Stimulated activated CD8-positive, alpha-beta memory T cell treated with anti-CD3 and anti-CD28 coated beads, Interleukin-15, amount 100 ng/mL, for 24 hours (primary cell): ENCODE data around the gene CST1.
"Not testable (repeated sequence)": the region's sequence is repeated elsewhere in the genome, so short reads cannot be mapped to it uniquely, and the experiment has no call there.

ENCODE experiments used
- DNase-seq: peaks from one replicate; pipeline ENCODE4 v3.0.0-alpha.2; 2020; ENCODE audit warnings: low read depth

The CST1 gene

GRCh38 chr20:23750786-23751185 is at the start of gene CST1:
TSS of gene CST1 (minus strand) at chr20:23750935. CDS start at chr20:23750866, 69 bp downstream.
- not testable (repeated sequence) for DNase-seq

- DNase-seq = not testable (repeated sequence)
Measured at GRCh38 chr20:23799216-23799847, 48.6 kb upstream of the CST1 start.

DNA sequence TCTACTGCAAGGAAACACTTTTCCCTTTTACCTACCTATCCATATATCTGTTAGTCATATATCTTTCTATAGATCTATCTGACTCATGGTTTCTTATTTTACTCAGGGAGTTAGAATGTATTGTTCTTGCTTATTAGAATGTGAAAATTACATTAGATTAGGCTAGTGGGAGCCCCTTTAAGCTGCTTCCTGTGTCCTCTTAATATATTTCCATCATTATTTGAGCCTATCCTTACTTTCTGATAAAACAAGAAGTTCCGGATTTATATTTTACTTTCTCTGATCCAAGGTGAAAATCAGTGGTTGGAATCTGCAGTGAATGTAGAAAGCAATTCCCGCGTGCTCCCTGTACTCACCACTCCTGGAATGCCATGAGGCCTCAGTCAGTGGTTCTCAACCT is 44.8 kb upstream of the CST1 start:
- no peak for DNase-seq

GRCh38 chr20:23794841-23795240 is 44.1 kb upstream of the CST1 start:
- no peak for DNase-seq

GRCh38 chr20:23794065-23794464 is 43.3 kb upstream of the CST1 start:
- DNase-seq = no peak

DNA sequence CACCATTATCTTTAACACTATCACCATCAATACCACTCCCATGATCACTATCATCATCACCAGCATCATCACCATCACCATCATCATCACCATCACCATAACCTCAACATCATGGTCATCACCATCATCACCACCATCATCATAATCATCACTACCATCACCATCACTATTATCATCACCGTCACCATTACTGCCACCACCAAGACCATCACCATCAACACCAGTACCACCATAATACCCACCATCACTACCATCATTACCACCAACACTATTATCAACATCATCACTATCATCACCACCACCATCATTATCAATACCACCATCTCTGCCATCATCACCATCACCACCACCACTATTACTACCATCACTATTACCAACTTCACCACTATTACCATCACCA is 32.7 kb upstream of the CST1 start:
- DNase-seq = no peak

DNA sequence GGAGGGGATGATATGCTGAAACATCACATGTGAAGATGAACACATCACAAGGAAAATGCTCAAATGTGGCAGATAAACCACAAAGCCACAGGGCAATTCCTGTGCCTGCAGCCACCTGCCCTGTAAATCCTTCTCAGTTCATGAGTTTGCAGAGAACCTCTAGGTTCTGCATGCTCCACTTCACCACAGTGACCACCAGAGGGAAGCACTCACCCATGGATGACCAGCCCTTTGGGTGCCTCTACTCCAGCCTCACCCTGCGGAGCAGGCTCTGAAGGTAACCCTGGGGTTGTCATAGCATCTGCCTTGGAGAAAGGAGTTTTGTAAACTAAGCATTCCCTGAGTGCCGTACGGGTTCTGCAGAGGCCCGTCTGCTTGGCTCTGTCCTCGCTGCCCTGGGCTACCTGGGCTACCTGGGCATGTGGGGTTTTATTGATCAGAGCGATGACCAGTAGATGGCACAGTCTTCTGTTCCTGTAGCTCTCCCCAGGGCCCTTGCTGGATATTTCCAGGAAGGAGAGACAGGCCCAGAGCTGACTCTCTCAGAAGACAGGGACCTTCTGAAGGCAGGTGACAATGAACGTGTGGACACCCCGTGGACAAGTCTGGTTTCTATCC is 31.7 kb upstream of the CST1 start:
- DNase-seq = no peak

DNA sequence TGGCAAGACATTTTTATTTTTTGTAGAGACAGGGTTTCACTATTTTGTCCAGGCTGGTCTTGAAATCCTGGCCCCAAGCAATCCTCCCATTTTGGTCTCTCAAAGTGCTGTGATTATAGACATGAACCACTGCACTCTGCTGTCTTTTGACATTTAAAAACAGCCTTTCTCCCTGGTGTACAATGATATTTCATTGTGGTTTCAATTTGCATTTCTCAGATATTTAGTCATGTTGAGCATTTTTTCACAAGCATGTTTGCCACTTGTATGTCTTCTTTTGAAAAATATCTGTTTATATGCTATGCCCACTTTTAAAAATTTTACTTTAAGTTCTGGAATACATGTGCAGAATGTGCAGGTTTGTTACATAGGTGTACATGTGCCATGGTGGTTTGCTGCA is 27.9 kb upstream of the CST1 start:
- not testable (repeated sequence) for DNase-seq

GRCh38 chr20:23777380-23777779 is 26.6 kb upstream of the CST1 start:
- DNase-seq = not testable (repeated sequence)

DNA sequence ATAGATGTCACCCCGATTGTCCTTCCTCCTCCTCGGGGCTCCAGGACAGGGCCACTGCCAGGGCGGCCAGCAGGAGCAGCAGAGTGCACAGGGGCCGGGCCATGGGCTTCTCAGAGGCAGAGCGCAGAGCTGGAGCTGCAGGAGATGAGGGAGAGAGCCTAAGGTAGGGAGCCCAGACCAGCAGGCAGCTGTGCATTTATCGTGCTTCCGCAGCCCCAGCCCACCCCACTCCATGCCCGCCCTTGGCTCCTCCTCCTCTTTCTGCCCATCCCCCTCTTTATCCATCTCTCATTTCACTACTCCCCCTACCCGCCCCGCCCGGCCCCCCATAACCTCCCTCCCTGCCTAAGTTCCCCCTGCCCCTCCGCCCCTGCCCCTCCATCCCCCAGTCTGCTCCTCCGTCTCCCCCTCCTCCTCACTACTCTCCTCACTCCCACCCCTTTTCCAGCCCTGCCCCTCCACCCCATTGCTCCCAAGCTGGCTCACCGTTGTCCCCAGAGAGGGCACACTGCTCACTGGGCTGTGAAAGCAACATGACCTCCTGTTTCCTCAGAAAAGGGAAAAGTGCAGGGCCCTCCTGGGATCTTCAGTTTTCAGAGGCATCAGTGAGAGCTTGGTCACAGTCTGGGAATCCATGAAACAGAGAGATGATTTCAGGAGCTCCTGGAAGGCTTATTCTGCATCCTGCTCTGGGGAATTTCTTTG is 25.5 kb upstream of the CST1 start:
- DNase-seq = no peak

DNA sequence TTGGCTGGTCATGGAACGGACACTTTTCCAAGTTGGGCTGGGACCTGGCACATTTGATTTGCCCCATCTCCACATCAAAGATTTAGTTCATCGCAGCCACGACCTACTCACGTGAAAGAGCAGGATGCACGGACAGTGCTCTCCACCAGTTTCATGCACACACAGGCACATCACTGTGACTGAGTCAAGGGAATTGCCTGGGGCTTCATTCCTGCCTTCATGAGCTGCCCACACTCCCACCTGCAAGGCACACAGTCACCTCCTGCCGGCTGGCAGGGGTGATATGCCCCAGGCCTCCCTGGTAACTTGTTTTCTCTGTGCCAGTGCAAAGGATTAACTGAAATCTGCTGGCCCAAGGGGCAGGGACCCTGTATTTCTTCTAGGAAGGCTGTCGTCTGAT is 23.3 kb upstream of the CST1 start:
- DNase-seq = no peak

- no peak for DNase-seq
Measured at GRCh38 chr20:23773579-23773978, 22.8 kb upstream of the CST1 start.

GRCh38 chr20:23773127-23773526 is 22.4 kb upstream of the CST1 start:
- no peak for DNase-seq

GRCh38 chr20:23772074-23772473 is 21.3 kb upstream of the CST1 start:
- no peak for DNase-seq

DNA sequence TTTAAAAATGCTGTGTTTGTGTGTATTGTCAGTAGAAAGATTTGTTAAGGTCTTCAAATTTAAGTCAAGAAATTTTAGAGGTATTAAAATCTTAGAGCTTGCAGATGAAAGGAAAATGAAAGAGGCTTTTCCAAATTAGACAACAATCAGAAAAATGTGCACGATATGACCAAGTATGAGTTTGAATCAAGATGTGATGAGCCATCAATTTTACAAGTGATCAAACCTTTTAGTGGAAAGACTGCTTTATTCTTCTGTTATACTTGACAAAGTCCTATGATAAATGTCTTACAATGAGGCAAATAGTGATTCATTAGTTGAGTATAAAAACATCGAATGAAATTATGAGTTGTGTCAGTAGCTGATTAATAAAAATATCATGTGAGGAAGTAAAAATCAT is 19.6 kb upstream of the CST1 start:
- DNase-seq = no peak

GRCh38 chr20:23768520-23768919 is 17.8 kb upstream of the CST1 start:
- not testable (repeated sequence) for DNase-seq

DNA sequence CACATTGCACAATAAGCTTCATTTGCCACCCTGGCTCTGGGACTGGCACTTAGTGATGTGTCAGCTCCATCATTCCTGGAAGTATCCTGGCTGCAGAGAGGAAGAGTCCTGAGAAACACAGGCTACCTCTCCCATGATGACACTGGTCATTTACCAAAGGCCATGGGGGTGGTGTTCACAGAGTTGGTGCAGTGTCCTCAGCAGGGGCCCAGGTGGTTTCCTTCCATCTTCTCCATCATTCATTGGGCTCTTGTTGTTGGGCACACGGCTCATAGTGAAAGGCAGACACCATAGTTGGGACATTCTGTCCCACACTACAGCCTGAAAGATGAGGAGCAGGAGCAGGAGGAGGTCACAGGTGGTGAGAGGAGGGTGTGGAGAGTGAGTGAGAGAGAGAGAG is 15.8 kb upstream of the CST1 start:
- no peak for DNase-seq

DNA sequence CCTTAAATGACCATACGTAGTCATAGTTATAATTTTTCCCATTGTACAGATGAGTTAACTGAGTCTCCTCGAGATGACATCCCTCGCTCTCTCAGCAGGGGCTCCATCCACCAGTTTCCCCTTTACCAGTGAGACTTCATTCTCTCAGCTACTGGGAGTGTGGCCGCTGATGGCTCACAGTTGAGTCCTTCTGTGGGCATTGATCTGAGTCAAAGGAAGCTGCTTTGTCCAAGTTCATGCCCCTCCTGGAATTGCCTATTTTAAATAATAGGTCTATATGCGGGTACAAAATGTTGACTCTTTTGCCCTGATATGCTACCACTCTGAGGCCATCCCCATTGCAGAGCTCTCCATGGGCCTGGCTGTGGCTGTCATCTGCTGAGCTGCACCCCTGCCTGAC is 14.8 kb upstream of the CST1 start:
- no peak for DNase-seq

DNA sequence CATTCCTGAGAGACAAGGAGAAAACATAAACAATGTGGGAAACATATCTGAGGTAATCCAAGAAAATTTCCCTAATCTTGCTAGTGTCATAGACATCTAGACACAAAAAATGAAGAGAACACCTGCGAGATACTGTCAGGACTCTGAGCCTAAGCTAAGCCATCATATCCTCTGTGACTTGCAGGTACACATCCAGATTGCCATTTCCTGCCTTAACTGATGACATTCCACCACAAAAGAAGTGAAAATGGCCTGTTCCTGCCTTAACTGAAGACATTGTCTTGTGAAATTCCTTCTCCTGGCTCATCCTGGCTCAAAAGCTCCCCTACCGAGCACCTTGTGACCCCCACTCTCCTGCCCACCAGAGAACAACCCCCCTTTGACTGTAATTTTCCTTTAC is 13.9 kb upstream of the CST1 start:
- not testable (repeated sequence) for DNase-seq

DNA sequence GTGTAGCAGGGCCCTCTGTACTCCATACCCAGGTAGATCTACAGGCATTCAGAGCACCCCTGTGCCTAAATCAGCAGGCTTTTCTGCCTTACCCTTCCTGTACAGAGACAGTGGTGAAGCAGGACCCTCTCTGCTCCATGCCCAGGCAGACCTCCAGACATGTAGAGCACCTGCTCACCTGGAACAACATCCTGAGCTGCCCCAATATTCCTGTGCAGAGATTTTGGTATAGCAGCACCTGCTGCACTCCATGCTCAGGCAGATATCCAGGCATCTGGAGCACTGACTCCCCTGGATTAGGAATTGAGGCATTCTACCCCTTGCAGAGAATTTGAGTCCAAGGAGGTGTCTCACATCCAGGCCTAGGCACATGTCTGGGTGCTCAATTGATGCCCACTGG is 12.6 kb upstream of the CST1 start:
- DNase-seq = no peak

- DNase-seq = no peak
Measured at GRCh38 chr20:23759306-23759940, 8.7 kb upstream of the CST1 start.

GRCh38 chr20:23756792-23757191 is 6.1 kb upstream of the CST1 start:
- DNase-seq = not testable (repeated sequence)

- not testable (repeated sequence) for DNase-seq
Measured at GRCh38 chr20:23755131-23755611, 4.4 kb upstream of the CST1 start.
